SIG-M5 treated with dmso at 0.1 percent for 504 hours (cell line): ENCODE results near the gene LIN54.
"Not testable (repeated sequence)": the region's sequence is repeated elsewhere in the genome, so short reads cannot be mapped to it uniquely, and the experiment has no call there.

Experiments used
- DNase-seq: peaks from one replicate; lab custom pipeline; 2025; ENCODE audit not compliant: unreplicated experiment; lab: John Stamatoyannopoulos, UW

The LIN54 gene

GRCh38 chr4:83012687-83013419 is 2.2 kb upstream of the LIN54 start:
- peak; percentile 95 for DNase-seq

DNA sequence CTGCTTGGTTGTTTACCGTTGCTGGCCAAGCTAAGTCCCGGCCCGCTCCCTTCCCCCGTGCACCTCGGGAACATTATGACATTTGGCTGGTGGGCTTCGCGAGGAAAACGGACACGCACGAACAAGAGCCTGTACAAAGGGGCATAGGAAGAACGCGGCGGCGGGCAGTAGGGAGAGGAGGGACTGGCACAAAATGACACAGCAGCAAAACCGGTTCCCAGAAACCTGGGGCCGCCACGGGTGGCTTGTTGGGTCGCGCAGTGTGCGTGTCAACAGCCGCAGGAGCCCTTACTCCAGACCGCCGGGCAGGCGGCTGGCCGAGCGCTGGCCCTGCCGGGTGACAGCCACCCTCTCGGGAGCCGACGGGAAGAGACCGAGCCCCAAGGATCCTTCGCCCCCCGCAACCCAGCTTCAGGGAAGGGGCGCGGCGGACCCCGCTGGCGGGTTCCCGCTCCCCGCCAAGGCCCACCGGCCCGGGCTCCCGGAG is 1.6 kb upstream of the LIN54 start:
- peak; percentile 48 for DNase-seq

DNA sequence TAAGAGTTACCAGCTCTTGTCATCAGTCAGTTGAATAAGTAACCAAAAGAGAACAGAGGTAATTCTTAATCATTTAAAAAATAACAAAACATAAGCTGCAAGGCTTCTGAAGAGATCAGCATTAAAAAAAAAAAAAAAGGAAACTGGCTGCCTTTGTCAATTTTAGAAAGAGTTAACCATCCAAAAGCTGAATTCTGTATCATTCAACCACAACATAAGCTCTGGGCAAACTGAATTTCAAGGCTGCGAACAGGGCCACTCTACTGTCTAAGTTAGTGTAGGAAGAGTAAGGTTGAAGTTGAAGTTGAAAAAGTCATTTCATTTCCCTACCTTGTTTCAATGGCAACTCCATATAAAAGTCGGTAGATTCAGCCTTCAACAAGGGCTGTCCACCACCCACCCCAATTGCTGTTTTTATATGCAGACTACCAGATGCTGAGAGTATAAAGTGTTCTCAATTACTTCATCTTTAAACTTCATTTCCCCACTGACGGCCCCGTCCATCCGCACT is 1.1 kb upstream of the LIN54 start:
- no peak for DNase-seq

- DNase-seq = no peak
These were observed 507 bp downstream of the LIN54 start for GRCh38 chr4:83010111-83010521.

DNA sequence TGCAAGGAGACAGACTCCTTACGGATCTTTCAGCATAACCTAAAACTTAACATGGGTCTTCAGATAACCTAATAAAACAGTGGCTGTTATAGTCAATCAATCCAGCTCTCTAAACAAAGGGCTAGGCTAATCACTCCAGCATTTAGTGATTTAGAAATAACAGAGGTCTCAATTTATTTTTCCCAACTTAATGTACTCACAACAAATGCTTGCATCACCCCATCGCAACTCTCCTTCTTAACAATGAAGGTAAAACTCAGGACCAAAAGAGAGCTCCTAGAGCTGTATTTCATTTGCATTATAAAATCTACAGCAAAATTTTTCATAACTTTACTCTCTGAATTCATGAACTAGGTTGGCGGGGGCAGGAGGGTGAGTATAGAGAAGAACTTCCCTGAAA is 1.1 kb downstream of the LIN54 start:
- peak; percentile 26 for DNase-seq

GRCh38 chr4:83003044-83003791 is 7.4 kb downstream of the LIN54 start:
- DNase-seq = not testable (repeated sequence)

- DNase-seq = no peak
These were observed 8.3 kb downstream of the LIN54 start for GRCh38 chr4:83002329-83002728.

GRCh38 chr4:82998898-82999297 is 11.7 kb downstream of the LIN54 start:
- peak; percentile 20 for DNase-seq

- DNase-seq = no peak
These were observed 15.8 kb downstream of the LIN54 start for GRCh38 chr4:82994834-82995233.

- DNase-seq = no peak
These were observed 20.8 kb downstream of the LIN54 start for GRCh38 chr4:82989575-82990429.

GRCh38 chr4:82988323-82988832 is 22.2 kb downstream of the LIN54 start:
- DNase-seq = no peak

- DNase-seq = not testable (repeated sequence)
These were observed 23.1 kb downstream of the LIN54 start for GRCh38 chr4:82987519-82987918.

- DNase-seq = peak; percentile 28
These were observed 26.2 kb downstream of the LIN54 start for GRCh38 chr4:82984459-82984858.

DNA sequence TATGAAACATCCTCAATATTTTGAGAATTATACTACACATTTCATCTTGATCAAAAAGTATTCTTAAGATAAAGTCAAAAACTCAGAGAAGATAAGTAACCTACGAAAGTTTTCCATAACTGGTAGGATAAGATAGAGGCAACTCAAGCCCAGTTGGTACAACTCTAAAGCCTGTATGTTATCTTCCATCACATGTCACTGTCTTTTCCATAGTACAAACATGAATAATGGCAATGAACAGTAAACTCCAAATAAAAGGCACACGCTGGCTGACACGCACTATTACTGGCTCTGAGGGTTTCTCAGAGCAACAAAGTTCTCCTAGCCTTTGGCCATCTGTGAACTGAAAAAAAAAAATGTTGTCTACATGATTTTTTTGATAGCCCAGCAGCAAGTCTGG is 27.2 kb downstream of the LIN54 start:
- no peak for DNase-seq

DNA sequence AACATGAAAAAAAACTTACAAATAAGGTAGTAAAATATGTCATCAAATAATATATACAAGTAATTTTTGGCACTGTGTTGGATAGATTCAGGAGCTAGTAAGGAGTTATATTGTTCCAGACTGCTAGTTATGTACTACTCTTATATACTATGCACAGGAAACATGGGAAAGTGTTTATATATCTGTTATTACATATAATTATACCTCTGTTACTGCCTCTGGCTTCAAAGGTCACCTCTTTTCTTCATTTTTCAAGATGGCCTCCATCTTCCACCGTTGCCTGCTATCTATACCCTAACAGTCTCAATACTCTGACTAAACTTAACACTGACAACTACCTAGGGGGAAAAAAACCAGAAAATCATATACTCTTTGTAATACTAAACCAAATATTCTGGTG is 29.5 kb downstream of the LIN54 start:
- no peak for DNase-seq

- no peak for DNase-seq
These were observed 34.8 kb downstream of the LIN54 start for GRCh38 chr4:82975792-82976191.

DNA sequence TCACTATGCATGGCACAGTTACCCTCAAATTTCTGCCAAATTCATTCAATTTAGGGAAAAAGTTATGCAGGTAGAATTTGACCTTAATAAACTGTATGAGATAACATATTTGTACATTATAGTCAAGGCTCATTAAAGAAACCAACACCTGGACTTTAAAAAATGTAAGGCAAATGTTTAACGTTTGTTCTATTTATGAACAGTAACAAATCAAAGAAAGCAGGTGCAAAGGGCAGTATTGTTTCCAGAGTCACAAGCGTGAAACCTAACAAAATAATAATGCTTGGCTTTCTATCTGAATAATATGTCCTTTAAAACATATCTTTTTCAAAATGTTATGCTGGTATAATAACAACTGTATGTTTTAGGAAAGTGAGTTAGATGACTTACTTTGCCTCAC is 41.2 kb downstream of the LIN54 start:
- no peak for DNase-seq

- no peak for DNase-seq
These were observed 41.7 kb downstream of the LIN54 start for GRCh38 chr4:82968972-82969371.

- DNase-seq = no peak
These were observed 44.9 kb downstream of the LIN54 start for GRCh38 chr4:82965763-82966162.

DNA sequence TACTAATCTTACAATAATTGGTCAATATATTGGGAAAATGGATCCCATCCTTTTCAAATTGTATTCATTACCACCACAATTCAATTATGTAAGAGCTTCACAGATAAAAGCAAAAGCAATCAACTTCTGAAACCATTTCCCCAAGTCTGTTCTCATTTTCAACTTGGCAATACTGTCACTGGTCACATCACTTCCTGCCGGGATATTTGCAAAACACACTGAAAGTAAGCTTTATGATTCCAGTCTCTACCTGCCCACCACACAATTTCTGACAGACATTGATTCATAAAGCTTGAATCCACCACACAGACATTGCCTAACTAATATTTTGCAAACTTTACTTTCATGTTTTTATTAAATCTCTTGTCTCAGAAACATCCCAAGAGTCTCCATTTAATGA is 53.6 kb downstream of the LIN54 start:
- no peak for DNase-seq

GRCh38 chr4:82954212-82954611 is 56.4 kb downstream of the LIN54 start:
- DNase-seq = no peak
